Measurements from ENCODE around the gene NDRG4.

- TF ChIP-seq EZH2 (IDR thresholded peaks at IDR 0.05; ENCODE audit: low read depth) (no peak), CTCF (conservative IDR thresholded peaks at IDR 0.05) (no peak)
Observed at GRCh38 chr16:58532414-58532813, 32.5 kb downstream of the NDRG4 start.
